HUES6 (cell line): ENCODE measurements around the gene PDK2.

ENCODE experiments used
- H3K27ac ChIP-seq: 2 replicates; pipeline ENCODE4 v1.7.0; 2013; ENCODE audit warnings: low read depth, mild to moderate bottlenecking, low read length, inconsistent platforms
- H3K27me3 ChIP-seq: 2 replicates; pipeline ENCODE4 v1.6.1; 2013; ENCODE audit warnings: low read length; ENCODE audit not compliant: control insufficient read depth, insufficient read depth
- H3K36me3 ChIP-seq: 2 replicates; pipeline ENCODE4 v1.6.1; 2013; ENCODE audit warnings: low read length; ENCODE audit not compliant: control insufficient read depth, insufficient read depth
- H3K4me1 ChIP-seq: 2 replicates; pipeline ENCODE4 v1.6.1; 2013; ENCODE audit warnings: low read length; ENCODE audit not compliant: control insufficient read depth, insufficient read depth
- H3K4me3 ChIP-seq: 2 replicates; pipeline ENCODE4 v1.5.1; 2013; ENCODE audit warnings: low read depth, low read length
- H3K9ac ChIP-seq: one replicate; pipeline ENCODE4 v1.6.1; 2013; ENCODE audit warnings: mild to moderate bottlenecking, low read length
- H3K9me3 ChIP-seq: 2 replicates; pipeline ENCODE4 v1.6.1; 2013; ENCODE audit warnings: low read depth, low read length; ENCODE audit not compliant: control insufficient read depth, insufficient read depth

PDK2 gene

DNA sequence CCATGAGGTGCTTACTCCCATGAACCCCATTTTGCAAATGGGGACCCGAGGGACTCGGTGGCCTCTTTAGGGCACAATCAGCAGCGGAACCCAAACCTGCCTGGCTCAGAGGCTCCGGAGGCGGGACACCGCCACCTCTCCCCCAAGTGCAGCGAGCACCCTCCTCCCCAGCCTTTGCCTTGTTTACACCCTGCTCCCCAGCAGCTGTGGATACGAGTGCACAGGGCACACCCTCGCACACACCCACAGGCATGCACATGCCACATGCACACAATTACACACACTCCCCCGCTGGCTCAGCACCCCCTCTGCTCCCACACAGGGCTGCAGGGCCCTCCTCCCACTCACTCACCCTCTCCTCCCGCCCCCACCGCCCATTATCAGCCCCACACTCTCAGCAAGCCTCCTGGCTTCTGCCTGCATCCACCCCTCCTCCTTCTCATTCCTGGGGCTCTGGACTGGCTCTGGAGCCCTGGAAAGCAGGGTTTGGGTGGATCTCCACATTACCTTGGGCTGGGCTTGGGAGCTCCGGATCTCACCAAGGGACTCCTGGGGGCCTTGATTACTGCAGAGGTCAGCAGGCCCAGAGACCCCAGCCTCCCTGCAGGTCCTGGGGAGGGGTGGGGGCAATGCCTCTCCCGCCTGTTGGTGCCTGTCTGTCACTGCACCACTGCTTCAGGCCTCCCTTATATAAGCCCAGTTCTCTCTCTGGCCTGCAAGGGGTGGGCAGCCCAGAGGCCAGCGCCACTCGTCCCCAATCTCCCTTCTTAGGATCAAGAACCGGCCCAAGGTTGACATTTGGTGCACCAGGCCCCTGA, 6.4 kb downstream of the PDK2 start:
- Histone ChIP-seq H3K9me3 (no peaks in the 10 kb centered on the region), H3K27me3 (no peaks in the 10 kb centered on the region), H3K4me3 (peak overlapping the region; percentile 17; the same call in 1 of the 2 replicates), H3K27ac (no peak overlapping the region), H3K36me3 (peaks cover 6% of the 10 kb centered on the region; the same call in 1 of the 2 replicates), H3K9ac (no peak overlapping the region), H3K4me1 (peaks cover 21% of the 10 kb centered on the region)

DNA sequence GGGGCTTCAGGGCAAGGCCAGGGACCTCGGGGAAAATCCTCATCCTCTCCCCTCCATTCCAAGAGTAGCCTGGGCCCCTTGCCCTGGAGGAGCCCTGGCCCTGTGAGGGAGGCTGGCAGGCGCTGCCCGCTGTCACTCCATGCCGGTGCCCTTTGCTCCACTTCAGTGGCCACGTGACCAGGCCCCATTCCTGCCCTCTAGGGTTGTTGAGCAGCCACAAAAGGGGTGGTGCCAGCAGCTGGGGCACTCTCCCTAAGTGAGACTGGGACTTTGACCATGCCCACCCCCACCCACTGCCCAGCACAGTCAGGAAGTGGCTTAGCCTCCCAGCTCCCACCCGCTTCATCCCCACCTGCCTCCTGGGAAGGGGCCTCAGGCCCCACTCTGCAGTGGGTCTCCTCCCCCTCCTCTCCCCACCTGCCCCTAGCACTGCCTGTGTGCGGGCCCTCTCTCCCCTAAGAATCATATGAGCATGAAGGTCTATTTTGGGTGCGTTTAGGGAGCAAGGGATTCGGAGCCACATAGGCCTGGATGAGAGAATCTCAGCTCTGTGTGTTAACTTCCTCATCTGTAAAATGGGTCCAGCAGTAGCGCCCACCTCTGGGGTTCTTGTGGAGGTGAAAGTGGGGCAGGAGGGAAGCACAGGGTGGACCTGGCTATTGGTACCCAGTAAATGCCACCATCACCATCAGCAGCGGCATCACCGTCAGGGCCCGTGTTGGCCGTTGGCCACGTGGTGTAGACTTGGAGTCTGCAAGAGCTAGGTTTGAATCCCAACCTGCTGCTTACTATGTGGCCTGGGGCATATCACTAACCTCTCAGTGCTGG, 7.2 kb downstream of the PDK2 start:
- Histone ChIP-seq H3K27me3 (no peaks in the 10 kb centered on the region), H3K27ac (no peak overlapping the region), H3K4me1 (peaks cover 21% of the 10 kb centered on the region), H3K36me3 (peaks cover 10% of the 10 kb centered on the region; the same call in 1 of the 2 replicates), H3K4me3 (no peak overlapping the region), H3K9ac (no peak overlapping the region), H3K9me3 (no peaks in the 10 kb centered on the region)

DNA sequence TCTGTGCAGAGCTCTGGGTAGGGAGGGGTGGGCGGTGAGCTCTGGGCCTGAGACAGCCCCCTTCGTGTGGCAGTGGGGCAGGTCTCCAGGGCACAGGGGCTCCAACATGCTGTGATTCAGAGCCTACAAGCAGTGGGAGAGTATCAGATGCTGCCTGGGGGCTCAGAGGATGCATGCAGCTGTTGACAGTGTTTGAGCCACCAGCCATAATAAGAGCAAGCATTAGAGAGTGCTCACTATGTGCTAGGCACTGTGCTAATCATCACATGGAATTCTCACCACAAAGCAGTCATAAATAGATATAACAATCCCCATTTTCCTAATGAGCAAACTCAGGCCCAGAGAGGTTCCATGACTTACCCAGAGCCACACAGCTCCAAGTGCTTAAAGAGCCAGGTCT, 8.1 kb downstream of the PDK2 start:
- Histone ChIP-seq H3K9ac (no peak overlapping the region), H3K27ac (no peak overlapping the region), H3K27me3 (no peaks in the 10 kb centered on the region), H3K4me1 (peaks cover 21% of the 10 kb centered on the region), H3K36me3 (peaks cover 10% of the 10 kb centered on the region; the same call in 1 of the 2 replicates), H3K4me3 (no peak overlapping the region), H3K9me3 (no peaks in the 10 kb centered on the region)

DNA sequence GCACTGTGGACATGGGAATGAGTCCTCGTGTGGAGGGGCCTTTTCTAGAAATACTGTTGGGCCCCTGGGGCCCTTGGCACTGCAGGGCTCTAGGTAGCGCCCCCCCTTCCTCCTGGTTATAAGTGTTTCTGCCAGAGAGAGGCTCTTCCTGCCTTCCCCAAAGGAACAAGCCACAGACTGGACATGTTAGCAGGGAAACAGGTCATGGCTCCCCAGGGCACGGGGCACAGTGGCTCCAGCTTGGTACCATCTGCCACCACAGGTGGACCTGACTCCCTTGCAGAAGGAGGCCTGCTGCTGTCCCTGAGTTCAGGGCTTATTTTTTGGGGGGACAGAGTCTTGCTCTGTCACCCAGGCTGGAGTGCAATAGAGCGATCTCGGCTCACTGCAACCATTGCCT, 8.8 kb downstream of the PDK2 start:
- Histone ChIP-seq H3K9me3 (no peaks in the 10 kb centered on the region), H3K4me3 (no peak overlapping the region), H3K36me3 (peaks cover 5% of the 10 kb centered on the region; the same call in 1 of the 2 replicates), H3K27me3 (no peaks in the 10 kb centered on the region), H3K27ac (no peak overlapping the region), H3K9ac (no peak overlapping the region), H3K4me1 (peaks cover 21% of the 10 kb centered on the region)

DNA sequence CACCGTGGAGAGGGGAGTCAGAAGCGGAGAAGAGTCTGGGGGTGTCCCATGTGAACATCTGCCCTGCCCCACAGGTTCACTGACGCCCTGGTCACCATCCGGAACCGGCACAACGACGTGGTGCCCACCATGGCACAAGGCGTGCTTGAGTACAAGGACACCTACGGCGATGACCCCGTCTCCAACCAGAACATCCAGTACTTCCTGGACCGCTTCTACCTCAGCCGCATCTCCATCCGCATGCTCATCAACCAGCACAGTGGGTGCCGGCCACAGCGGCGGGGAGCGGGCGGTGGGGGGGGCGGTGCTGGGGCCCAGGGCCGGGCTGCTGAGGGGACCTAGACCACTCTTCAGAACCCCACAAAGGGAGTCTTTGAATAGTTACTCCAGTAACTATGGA, 10.7 kb downstream of the PDK2 start:
- no peaks in the 10 kb centered on the region for H3K27me3 ChIP-seq
- H3K36me3 ChIP-seq = peaks cover 5% of the 10 kb centered on the region; the same call in 1 of the 2 replicates
- no peak overlapping the region for H3K9ac ChIP-seq
- no peak overlapping the region for H3K27ac ChIP-seq
- no peaks in the 10 kb centered on the region for H3K9me3 ChIP-seq
- H3K4me3 ChIP-seq = no peak overlapping the region
- peaks cover 14% of the 10 kb centered on the region for H3K4me1 ChIP-seq

DNA sequence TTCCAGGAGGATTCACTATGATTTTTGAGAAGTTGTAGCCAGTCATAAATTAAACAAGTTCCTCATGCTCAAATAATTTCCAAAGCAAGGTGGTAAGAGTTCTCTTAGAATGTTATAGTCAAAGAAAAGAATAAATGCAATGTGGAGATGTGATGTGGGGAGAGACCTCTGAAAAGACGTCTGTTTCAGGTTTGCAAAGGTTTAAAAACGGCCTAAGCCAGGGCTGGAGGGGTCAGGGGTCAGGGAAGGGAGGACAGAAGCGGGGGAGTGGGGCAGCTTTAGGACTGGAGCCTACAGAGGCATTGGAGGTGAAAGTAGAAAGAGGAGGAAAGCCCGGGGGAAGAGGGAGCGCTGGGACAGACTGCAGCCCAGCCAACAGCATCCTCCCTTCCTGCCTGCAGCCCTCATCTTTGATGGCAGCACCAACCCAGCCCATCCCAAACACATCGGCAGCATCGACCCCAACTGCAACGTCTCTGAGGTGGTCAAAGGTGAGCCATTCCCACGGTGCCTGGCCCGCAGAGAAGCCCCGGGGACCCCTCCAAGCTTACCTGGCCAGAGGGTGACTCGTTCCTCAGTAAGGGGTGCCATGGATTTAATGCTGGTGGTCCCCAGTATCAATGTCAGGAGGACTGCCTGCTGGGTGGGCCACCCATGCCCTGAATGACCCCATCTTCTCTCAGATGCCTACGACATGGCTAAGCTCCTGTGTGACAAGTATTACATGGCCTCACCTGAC, 11.4 kb downstream of the PDK2 start:
- H3K9ac ChIP-seq = no peak overlapping the region
- no peak overlapping the region for H3K4me3 ChIP-seq
- H3K36me3 ChIP-seq = peaks cover 5% of the 10 kb centered on the region; the same call in 1 of the 2 replicates
- no peaks in the 10 kb centered on the region for H3K27me3 ChIP-seq
- H3K9me3 ChIP-seq = no peaks in the 10 kb centered on the region
- no peak overlapping the region for H3K27ac ChIP-seq
- peaks cover 12% of the 10 kb centered on the region for H3K4me1 ChIP-seq

DNA sequence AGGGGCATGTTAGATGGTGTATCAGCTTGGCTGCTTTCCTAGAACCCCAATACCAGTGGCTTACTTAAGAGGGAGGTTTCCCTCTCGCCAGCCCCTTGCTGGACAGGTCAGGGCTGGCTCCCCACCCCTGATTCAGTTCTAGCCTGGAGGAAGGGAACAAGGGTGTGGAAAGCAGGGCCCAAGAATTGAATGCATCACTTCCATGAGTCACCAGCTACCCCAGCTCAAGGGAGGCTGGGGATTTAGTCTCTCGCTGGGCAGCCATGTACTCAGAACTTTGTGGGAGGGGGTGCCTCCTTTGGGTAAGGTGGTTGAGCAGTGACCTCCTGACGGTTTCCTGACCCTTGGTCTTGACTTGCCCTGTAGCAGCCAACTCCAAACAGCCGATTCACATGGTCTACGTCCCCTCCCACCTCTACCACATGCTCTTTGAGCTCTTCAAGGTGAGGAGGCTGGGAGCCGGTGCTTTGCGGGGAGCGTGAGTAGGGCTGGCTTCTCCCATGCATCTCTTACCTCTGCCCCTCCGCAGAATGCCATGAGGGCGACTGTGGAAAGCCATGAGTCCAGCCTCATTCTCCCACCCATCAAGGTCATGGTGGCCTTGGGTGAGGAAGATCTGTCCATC, 12.8 kb downstream of the PDK2 start:
- no peak overlapping the region for H3K4me3 ChIP-seq
- peaks cover 5% of the 10 kb centered on the region; the same call in 1 of the 2 replicates for H3K36me3 ChIP-seq
- peaks cover 17% of the 10 kb centered on the region for H3K4me1 ChIP-seq
- no peak overlapping the region for H3K27ac ChIP-seq
- H3K27me3 ChIP-seq = no peaks in the 10 kb centered on the region
- no peaks in the 10 kb centered on the region for H3K9me3 ChIP-seq
- no peak overlapping the region for H3K9ac ChIP-seq

DNA sequence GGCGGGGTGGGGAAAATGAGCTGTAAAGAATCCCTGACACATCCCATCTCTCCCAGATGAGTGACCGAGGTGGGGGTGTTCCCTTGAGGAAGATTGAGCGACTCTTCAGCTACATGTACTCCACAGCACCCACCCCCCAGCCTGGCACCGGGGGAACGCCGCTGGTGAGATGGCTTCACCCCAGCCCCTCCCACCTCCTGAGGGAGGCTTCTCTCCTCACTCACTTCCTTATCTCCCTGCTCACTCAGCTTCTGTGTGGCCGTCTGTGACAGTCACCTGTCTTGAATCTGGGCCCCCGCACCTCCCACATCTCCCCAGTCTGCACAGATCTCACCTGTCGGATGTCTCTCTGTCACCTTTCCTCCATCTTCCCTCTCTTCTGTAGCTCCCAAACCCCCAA, 13.4 kb downstream of the PDK2 start:
- Histone ChIP-seq H3K36me3 (peaks cover 5% of the 10 kb centered on the region; the same call in 1 of the 2 replicates), H3K27ac (no peak overlapping the region), H3K27me3 (no peaks in the 10 kb centered on the region), H3K4me1 (peaks cover 17% of the 10 kb centered on the region), H3K4me3 (no peak overlapping the region), H3K9ac (no peak overlapping the region), H3K9me3 (no peaks in the 10 kb centered on the region)

DNA sequence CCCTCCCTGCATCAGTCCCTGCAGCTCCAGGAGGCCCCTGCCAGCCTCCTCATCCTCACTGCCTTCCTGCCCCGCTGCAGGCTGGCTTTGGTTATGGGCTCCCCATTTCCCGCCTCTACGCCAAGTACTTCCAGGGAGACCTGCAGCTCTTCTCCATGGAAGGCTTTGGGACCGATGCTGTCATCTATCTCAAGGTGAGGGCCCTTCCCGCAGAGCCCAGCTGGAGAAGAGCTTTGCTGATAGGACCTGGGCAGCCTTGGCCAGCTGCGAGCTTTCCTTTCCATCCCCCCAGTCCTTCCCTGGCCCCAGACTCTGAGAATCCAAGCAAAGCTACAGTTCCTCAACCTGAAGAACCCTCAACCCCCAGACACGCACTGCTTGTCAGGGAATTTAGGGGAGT, 14.1 kb downstream of the PDK2 start:
- peaks cover 5% of the 10 kb centered on the region; the same call in 1 of the 2 replicates for H3K36me3 ChIP-seq
- no peak overlapping the region for H3K9ac ChIP-seq
- no peak overlapping the region for H3K27ac ChIP-seq
- no peaks in the 10 kb centered on the region for H3K9me3 ChIP-seq
- no peak overlapping the region for H3K4me3 ChIP-seq
- H3K4me1 ChIP-seq = peaks cover 17% of the 10 kb centered on the region
- no peaks in the 10 kb centered on the region for H3K27me3 ChIP-seq

DNA sequence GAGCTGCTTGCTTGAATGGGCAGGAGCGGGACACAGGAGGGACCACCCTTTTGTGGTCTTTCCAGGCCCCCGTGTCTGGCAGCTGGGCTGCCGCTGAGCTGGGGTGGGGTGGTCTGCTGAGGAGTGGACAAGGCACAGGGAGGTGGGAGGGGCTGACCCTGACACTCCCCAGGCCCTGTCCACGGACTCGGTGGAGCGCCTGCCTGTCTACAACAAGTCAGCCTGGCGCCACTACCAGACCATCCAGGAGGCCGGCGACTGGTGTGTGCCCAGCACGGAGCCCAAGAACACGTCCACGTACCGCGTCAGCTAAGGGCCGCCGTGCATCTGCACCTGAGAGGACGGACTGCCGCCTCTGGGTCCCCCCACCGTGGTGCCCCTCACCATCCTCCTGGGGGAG, 14.6 kb downstream of the PDK2 start:
- Histone ChIP-seq H3K27me3 (no peaks in the 10 kb centered on the region), H3K4me1 (peaks cover 17% of the 10 kb centered on the region), H3K36me3 (peaks cover 5% of the 10 kb centered on the region; the same call in 1 of the 2 replicates), H3K9ac (no peak overlapping the region), H3K4me3 (no peak overlapping the region), H3K27ac (no peak overlapping the region), H3K9me3 (no peaks in the 10 kb centered on the region)
